ENCODE measurements around the gene FNDC7.
"Not testable (repeated sequence)": the region's sequence is repeated elsewhere in the genome, so short reads cannot be mapped to it uniquely, and the experiment has no call there.

FNDC7 gene

DNA sequence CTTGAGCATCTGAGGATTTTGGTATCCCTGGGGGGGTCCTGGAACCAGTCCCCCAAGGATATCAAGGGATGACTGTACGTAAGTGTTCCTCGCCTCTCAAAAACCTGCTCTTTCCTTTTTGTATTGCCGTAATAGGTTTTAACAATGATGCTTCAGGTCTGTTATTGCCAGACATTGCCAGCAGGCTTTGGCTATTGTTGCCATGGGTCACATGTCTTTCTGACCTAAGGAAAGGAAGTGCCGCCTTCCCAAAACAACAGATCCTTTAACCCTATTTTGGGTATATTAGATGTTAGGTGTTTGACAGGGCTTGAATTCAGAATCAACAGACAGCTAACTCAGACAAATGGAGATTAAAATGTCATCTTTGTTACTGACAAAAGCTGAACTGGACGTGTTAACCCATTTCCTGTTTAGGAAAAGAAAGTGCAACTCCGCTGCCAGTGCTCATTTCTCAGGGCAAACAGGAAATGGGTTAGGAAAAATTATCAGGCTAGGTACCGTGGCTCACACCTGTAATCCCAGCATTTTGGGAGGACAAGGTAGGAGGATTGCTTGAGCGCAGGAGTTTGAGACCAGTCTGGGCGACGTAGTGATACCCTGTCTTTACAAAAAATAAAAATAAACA lies 33.0 kb upstream of the FNDC7 start:
- no peak for TF ChIP-seq ZNF133 (tag by site-specific recombination; IDR thresholded peaks at IDR 0.05)
- TF ChIP-seq ZNF48 (tag by site-specific recombination; IDR thresholded peaks at IDR 0.05) = no peak
- TF ChIP-seq, protein P1, sequence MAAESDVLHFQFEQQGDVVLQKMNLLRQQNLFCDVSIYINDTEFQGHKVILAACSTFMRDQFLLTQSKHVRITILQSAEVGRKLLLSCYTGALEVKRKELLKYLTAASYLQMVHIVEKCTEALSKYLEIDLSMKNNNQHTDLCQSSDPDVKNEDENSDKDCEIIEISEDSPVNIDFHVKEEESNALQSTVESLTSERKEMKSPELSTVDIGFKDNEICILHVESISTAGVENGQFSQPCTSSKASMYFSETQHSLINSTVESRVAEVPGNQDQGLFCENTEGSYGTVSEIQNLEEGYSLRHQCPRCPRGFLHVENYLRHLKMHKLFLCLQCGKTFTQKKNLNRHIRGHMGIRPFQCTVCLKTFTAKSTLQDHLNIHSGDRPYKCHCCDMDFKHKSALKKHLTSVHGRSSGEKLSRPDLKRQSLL (tag by site-specific recombination; IDR thresholded peaks at IDR 0.05) = no peak
- TF ChIP-seq ZBTB1 (tag by site-specific recombination; IDR thresholded peaks at IDR 0.05) = no peak
- TF ChIP-seq, protein P2, sequence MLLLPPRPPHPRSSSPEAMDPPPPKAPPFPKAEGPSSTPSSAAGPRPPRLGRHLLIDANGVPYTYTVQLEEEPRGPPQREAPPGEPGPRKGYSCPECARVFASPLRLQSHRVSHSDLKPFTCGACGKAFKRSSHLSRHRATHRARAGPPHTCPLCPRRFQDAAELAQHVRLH (tag by site-specific recombination; IDR thresholded peaks at IDR 0.05) = no peak
- TF ChIP-seq ZNF701 (tag by site-specific recombination; IDR thresholded peaks at IDR 0.05) = no peak
- no peak for TF ChIP-seq ZNF248 (tag by site-specific recombination; IDR thresholded peaks at IDR 0.05)
- TF ChIP-seq, protein P3, sequence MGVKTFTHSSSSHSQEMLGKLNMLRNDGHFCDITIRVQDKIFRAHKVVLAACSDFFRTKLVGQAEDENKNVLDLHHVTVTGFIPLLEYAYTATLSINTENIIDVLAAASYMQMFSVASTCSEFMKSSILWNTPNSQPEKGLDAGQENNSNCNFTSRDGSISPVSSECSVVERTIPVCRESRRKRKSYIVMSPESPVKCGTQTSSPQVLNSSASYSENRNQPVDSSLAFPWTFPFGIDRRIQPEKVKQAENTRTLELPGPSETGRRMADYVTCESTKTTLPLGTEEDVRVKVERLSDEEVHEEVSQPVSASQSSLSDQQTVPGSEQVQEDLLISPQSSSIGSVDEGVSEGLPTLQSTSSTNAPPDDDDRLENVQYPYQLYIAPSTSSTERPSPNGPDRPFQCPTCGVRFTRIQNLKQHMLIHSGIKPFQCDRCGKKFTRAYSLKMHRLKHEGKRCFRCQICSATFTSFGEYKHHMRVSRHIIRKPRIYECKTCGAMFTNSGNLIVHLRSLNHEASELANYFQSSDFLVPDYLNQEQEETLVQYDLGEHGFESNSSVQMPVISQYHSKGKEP (tag by site-specific recombination; IDR thresholded peaks at IDR 0.05) = no peak
- no peak for TF ChIP-seq ZXDB (tag by site-specific recombination; IDR thresholded peaks at IDR 0.05)
- no peak for TF ChIP-seq ZNF19 (tag by site-specific recombination; IDR thresholded peaks at IDR 0.05; ENCODE audit: low read depth)
- TF ChIP-seq, protein P4, sequence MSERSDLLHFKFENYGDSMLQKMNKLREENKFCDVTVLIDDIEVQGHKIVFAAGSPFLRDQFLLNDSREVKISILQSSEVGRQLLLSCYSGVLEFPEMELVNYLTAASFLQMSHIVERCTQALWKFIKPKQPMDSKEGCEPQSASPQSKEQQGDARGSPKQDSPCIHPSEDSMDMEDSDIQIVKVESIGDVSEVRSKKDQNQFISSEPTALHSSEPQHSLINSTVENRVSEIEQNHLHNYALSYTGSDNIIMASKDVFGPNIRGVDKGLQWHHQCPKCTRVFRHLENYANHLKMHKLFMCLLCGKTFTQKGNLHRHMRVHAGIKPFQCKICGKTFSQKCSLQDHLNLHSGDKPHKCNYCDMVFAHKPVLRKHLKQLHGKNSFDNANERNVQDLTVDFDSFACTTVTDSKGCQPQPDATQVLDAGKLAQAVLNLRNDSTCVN (tag by site-specific recombination; optimal IDR thresholded peaks at IDR 0.05) = no peak
- TF ChIP-seq ZFP3 (tag by site-specific recombination; IDR thresholded peaks at IDR 0.05; ENCODE audit: low read depth) = no peak
- no peak for TF ChIP-seq ZNF174 (tag by site-specific recombination; IDR thresholded peaks at IDR 0.05)
- TF ChIP-seq, protein P5, sequence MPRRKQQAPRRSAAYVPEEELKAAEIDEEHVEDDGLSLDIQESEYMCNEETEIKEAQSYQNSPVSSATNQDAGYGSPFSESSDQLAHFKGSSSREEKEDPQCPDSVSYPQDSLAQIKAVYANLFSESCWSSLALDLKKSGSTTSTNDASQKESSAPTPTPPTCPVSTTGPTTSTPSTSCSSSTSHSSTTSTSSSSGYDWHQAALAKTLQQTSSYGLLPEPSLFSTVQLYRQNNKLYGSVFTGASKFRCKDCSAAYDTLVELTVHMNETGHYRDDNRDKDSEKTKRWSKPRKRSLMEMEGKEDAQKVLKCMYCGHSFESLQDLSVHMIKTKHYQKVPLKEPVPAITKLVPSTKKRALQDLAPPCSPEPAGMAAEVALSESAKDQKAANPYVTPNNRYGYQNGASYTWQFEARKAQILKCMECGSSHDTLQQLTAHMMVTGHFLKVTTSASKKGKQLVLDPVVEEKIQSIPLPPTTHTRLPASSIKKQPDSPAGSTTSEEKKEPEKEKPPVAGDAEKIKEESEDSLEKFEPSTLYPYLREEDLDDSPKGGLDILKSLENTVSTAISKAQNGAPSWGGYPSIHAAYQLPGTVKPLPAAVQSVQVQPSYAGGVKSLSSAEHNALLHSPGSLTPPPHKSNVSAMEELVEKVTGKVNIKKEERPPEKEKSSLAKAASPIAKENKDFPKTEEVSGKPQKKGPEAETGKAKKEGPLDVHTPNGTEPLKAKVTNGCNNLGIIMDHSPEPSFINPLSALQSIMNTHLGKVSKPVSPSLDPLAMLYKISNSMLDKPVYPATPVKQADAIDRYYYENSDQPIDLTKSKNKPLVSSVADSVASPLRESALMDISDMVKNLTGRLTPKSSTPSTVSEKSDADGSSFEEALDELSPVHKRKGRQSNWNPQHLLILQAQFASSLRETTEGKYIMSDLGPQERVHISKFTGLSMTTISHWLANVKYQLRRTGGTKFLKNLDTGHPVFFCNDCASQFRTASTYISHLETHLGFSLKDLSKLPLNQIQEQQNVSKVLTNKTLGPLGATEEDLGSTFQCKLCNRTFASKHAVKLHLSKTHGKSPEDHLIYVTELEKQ (tag by site-specific recombination; IDR thresholded peaks at IDR 0.05; ENCODE audit: borderline replicate concordance) = no peak
- TF ChIP-seq ZFP37 (tag by site-specific recombination; IDR thresholded peaks at IDR 0.05) = no peak
- TF ChIP-seq ZNF335 (tag by site-specific recombination; conservative IDR thresholded peaks at IDR 0.05) = no peak
- Histone ChIP-seq H3K9me3 (ENCODE audit: control insufficient read depth, insufficient read depth, low read depth, low read length) (no peaks in the 10 kb centered on the region), H3K4me3 (ENCODE audit: low read depth, low read length) (no peak overlapping the region), H3K4me1 (ENCODE audit: control insufficient read depth, insufficient read depth, low read length) (no peaks in the 10 kb centered on the region), H3K36me3 (ENCODE audit: control insufficient read depth in 2 of 2, insufficient read depth in 1 of 2, low read length in 2 of 2) (no peaks in the 10 kb centered on the region), H3K27ac (ENCODE audit: extremely low read depth, low read depth, low read length) (no peak overlapping the region)
- CTCF ChIA-PET = no interaction called here
- POLR2A ChIA-PET = no interaction called here

DNA sequence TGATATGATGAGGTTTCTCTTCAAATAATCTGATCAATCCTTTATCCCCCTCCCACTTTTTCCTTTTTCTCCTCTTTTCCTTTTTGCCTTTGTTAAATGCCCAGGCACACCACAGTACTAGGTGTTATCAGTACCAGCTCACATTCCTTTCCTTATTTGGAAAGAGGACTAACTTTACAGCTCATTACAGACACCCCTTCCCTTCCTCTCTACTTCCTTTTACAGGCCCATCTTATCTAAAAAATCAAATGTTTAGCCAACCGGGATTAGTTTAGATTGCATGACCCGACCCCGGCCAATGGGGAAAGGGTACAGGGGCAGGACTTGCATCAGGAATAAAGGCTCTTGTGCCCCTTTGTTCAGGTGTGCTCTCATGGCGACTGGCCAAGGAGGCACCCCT lies 31.0 kb upstream of the FNDC7 start:
- not testable (repeated sequence) for H3K27ac ChIP-seq (ENCODE audit: extremely low read depth, low read depth, low read length); H3K36me3 ChIP-seq (ENCODE audit: control insufficient read depth in 2 of 2, insufficient read depth in 1 of 2, low read length in 2 of 2); H3K4me3 ChIP-seq (ENCODE audit: low read depth, low read length); H3K9me3 ChIP-seq (ENCODE audit: control insufficient read depth, insufficient read depth, low read depth, low read length); H3K4me1 ChIP-seq (ENCODE audit: control insufficient read depth, insufficient read depth, low read length)
- ChIA-PET POLR2A (interaction anchor here (2.8 kb wide), 1 partner anchor 10 kb away, joined by 18 read pairs; the partner anchor contains the start of gene PRPF38B), CTCF (interaction anchor here (0.6 kb wide), 1 partner anchor 53 kb away, joined by 3 read pairs; no protein-coding TSS in a partner anchor)

All from HEK293 (cell line).